HEK293T (cell line): ENCODE measurements around the gene CADM1.

ENCODE experiments used
- ARNT ChIP-seq: fragments of 450-650 bp; IDR thresholded peaks from 2 replicates; pipeline ENCODE4 v1.6.1; 2017; ENCODE audit warnings: mild to moderate bottlenecking
- BHLHE40 ChIP-seq: fragments of 450-650 bp; IDR thresholded peaks from 2 replicates; pipeline ENCODE4 v1.6.1; 2016; ENCODE audit warnings: mild to moderate bottlenecking, moderate library complexity, borderline replicate concordance
- FOXA1 ChIP-seq: fragments of 450-650 bp; IDR thresholded peaks from 2 replicates; pipeline ENCODE4 v1.6.1; 2016; ENCODE audit warnings: mild to moderate bottlenecking
- FOXM1 ChIP-seq: fragments of 450-650 bp; IDR thresholded peaks from 2 replicates; pipeline ENCODE4 v1.6.1; 2017; ENCODE audit warnings: mild to moderate bottlenecking, borderline replicate concordance
- SUZ12 ChIP-seq: fragments of 450-650 bp; IDR thresholded peaks from 2 replicates; pipeline ENCODE4 v1.6.1; 2016; ENCODE audit warnings: mild to moderate bottlenecking

GRCh38 chr11:115269191-115269950, 234.8 kb downstream of the CADM1 start:
- no peak for TF ChIP-seq BHLHE40
- TF ChIP-seq FOXA1, result no peak
- TF ChIP-seq ARNT, result no peak
- no peak for TF ChIP-seq FOXM1
- no peak for TF ChIP-seq SUZ12
